SK-N-SH (cell line): Measurements from ENCODE around the gene SEPTIN7. TPM values are rescaled to one million over a fixed set of nuclear protein-coding genes. Genes with fewer than 3 reads are reported as not detected.

ENCODE experiments used
- CTCF ChIA-PET: fragments of 300-600, 350-600 bp; formaldehyde crosslinking; extraction: SDS; loops from one replicate; lab custom pipeline; 2021; lab: Yijun Ruan, JAX
- POLR2A ChIA-PET: fragments of 350-600 bp; sonication (Branson Sonifier 250); formaldehyde crosslinking; extraction: SDS; loops from one replicate; lab custom pipeline; 2020; ENCODE audit warnings: antibody characterized with exemption, inconsistent platforms; lab: Yijun Ruan, JAX
- DNase-seq: peaks from one replicate; pipeline ENCODE4 v3.0.0; 2012
- H2AFZ ChIP-seq: fragments of 200-600 bp; sonication (generic); 2 replicates; pipeline ENCODE4 v1.8.1; 2016; ENCODE audit warnings: antibody characterized with exemption, mild to moderate bottlenecking, low read depth
- H3F3A ChIP-seq: fragments of 200-600 bp; sonication (generic); replicated peaks from 2 replicates; pipeline ENCODE3; 2016; ENCODE audit warnings: antibody characterized with exemption, mild to moderate bottlenecking; ENCODE audit not compliant: insufficient read depth
- H3K27ac ChIP-seq, 2 experiments: fragments of 200-500 bp in 1 of 2; fragments of 200-600 bp in 1 of 2; sonication (Bioruptor generic) in 1 of 2; sonication (generic), shearing (Covaris generic) in 1 of 2; 2 replicates each; pipeline versions ENCODE4 v1.5.1 to v1.6.1; 2014 to 2016; ENCODE audit warnings: low read depth in 2 of 2, inconsistent platforms in 1 of 2, low read length in 1 of 2, mild to moderate bottlenecking in 1 of 2, mixed read lengths in 1 of 2
- H3K27me3 ChIP-seq: fragments of 200-600 bp; sonication (generic), shearing (Covaris generic); 2 replicates; pipeline ENCODE4 v1.6.1; 2016; ENCODE audit warnings: mixed run types; ENCODE audit not compliant: insufficient read depth
- H3K36me3 ChIP-seq, 2 experiments: fragments of 200-500 bp in 1 of 2; fragments of 200-600 bp in 1 of 2; sonication (Bioruptor generic) in 1 of 2; sonication (generic) in 1 of 2; replicated peaks in 1 of 2; 2 replicates each; pipeline versions ENCODE3 to v1.5.1; 2014 to 2016; ENCODE audit warnings: low read length in 1 of 2, mild to moderate bottlenecking in 1 of 2; ENCODE audit not compliant: insufficient read depth in 2 of 2, control insufficient read depth in 1 of 2
- H3K4me1 ChIP-seq, 2 experiments: fragments of 200-500 bp in 1 of 2; fragments of 200-600 bp in 1 of 2; sonication (Bioruptor generic) in 1 of 2; sonication (generic), shearing (Covaris generic) in 1 of 2; 2 replicates each; pipeline versions ENCODE4 v1.5.1 to v1.6.1; 2014 to 2016; ENCODE audit warnings: low read depth in 1 of 2, low read length in 1 of 2, mixed run types in 1 of 2; ENCODE audit not compliant: insufficient read depth in 2 of 2, control insufficient read depth in 1 of 2
- H3K4me2 ChIP-seq: fragments of 200-600 bp; sonication (generic), shearing (Covaris generic); 2 replicates; pipeline ENCODE4 v1.6.1; 2017; ENCODE audit warnings: mixed run types
- H3K4me3 ChIP-seq, 2 experiments: fragments of 200-500 bp in 1 of 2; fragments of 200-600 bp in 1 of 2; sonication (Bioruptor generic) in 1 of 2; sonication (generic), shearing (Covaris generic) in 1 of 2; 2 replicates each; pipeline versions ENCODE4 v1.5.1 to v1.8.1; 2014 to 2016; ENCODE audit warnings: low read depth in 2 of 2, inconsistent platforms in 1 of 2, low read length in 1 of 2, mild to moderate bottlenecking in 1 of 2, mixed read lengths in 1 of 2, moderate library complexity in 1 of 2
- H3K79me2 ChIP-seq: fragments of 200-600 bp; sonication (generic); 2 replicates; pipeline ENCODE4 v1.8.1; 2017; ENCODE audit warnings: mild to moderate bottlenecking; ENCODE audit not compliant: insufficient read depth
- H3K9ac ChIP-seq: fragments of 200-600 bp; sonication (generic); 2 replicates; pipeline ENCODE4 v1.6.1; 2017; ENCODE audit warnings: mixed run types
- H3K9me2 ChIP-seq: fragments of 200-600 bp; sonication (generic); 2 replicates; pipeline ENCODE4 v1.6.1; 2017; ENCODE audit warnings: mixed run types
- H3K9me3 ChIP-seq: fragments of 200-600 bp; sonication (generic); 2 replicates; pipeline ENCODE4 v1.6.1; 2017; ENCODE audit warnings: mixed run types, mild to moderate bottlenecking, moderate library complexity
- H4K20me1 ChIP-seq: fragments of 200-600 bp; sonication (generic); 2 replicates; pipeline ENCODE4 v1.6.1; 2017; ENCODE audit warnings: mild to moderate bottlenecking, mixed run types; ENCODE audit not compliant: insufficient read depth
- CTCF ChIP-seq: fragments of 200-600 bp; sonication (generic); IDR thresholded peaks from 2 replicates; pipeline ENCODE4 v1.6.1; 2017; ENCODE audit warnings: antibody characterized with exemption, mild to moderate bottlenecking, moderate library complexity
- FOXJ3 ChIP-seq: sonication (generic); formaldehyde crosslinking; IDR thresholded peaks from 2 replicates; pipeline ENCODE4 v1.5.1; 2020; ENCODE audit warnings: mild to moderate bottlenecking, missing genetic modification reagents
- FOXM1 ChIP-seq: IDR thresholded peaks from 2 replicates; pipeline ENCODE4 v1.4.0; 2012; ENCODE audit warnings: low read depth, mild to moderate bottlenecking
- GABPA ChIP-seq: IDR thresholded peaks from 2 replicates; pipeline ENCODE4 v1.4.0; 2012; ENCODE audit warnings: low read depth, mild to moderate bottlenecking
- GATA2 ChIP-seq: sonication (generic); formaldehyde crosslinking; IDR thresholded peaks from 2 replicates; pipeline ENCODE4 v1.5.0; 2020; ENCODE audit warnings: mild to moderate bottlenecking, missing genetic modification reagents
- JUND ChIP-seq: IDR thresholded peaks from 2 replicates; pipeline ENCODE4 v1.4.0; 2012
- MAX ChIP-seq: IDR thresholded peaks from 2 replicates; pipeline ENCODE4 v1.4.0; 2012; ENCODE audit warnings: low read depth
- MEF2A ChIP-seq: IDR thresholded peaks from 2 replicates; pipeline ENCODE4 v1.4.0; 2012; ENCODE audit warnings: low read depth, borderline replicate concordance
- NRF1 ChIP-seq: IDR thresholded peaks from 2 replicates; pipeline ENCODE4 v1.6.1; 2012; ENCODE audit warnings: low read depth, mild to moderate bottlenecking, low read length
- PBX3 ChIP-seq: IDR thresholded peaks from 2 replicates; pipeline ENCODE4; 2012
- RAD21 ChIP-seq: IDR thresholded peaks from 2 replicates; pipeline ENCODE4 v1.6.1; 2012; ENCODE audit warnings: mild to moderate bottlenecking, low read length
- REST ChIP-seq: IDR thresholded peaks from 2 replicates; pipeline ENCODE4 v1.6.1; 2012; ENCODE audit warnings: mild to moderate bottlenecking, low read depth, low read length, moderate library complexity
- RFX5 ChIP-seq: IDR thresholded peaks from 2 replicates; pipeline ENCODE4 v1.6.1; 2012; ENCODE audit warnings: mild to moderate bottlenecking, improper control_type of control experiment, low read length
- RXRA ChIP-seq: IDR thresholded peaks from 2 replicates; pipeline ENCODE4 v1.4.0; 2012; ENCODE audit warnings: low read depth, mild to moderate bottlenecking, borderline replicate concordance
- SMC3 ChIP-seq: IDR thresholded peaks from 2 replicates; pipeline ENCODE4 v1.6.1; 2012; ENCODE audit warnings: low read depth, low read length, improper control_type of control experiment
- YY1 ChIP-seq: IDR thresholded peaks from 2 replicates; pipeline ENCODE4 v1.4.0; 2012; ENCODE audit warnings: low read depth, mild to moderate bottlenecking
- ZBTB33 ChIP-seq: IDR thresholded peaks from 2 replicates; pipeline ENCODE4 v1.4.0; 2012; ENCODE audit warnings: low read depth, borderline replicate concordance
- WGBS: methylation state at CpG from one replicate; pipeline ENCODE4 v1.1.6; 2017; ENCODE audit warnings: low lambda C conversion rate; 5-methylcytosine and 5-hydroxymethylcytosine counted together
- polyA plus RNA-seq, 3 experiments: library from polyadenylated mRNA; depleted of rRNA; stranded (reverse); fragments of >200 nt; gene quantifications; 2 replicates each; pipeline ENCODE4 v1.2.3, GENCODE V29; 2012

Gene SEPTIN7
- polyA plus RNA-seq, 1 of the 3 experiments (the other 2 are of a cell fraction), result 119 TPM

- peaks cover 88% of the 10 kb centered on the region for H3K79me2 ChIP-seq
- CTCF ChIA-PET, result interaction anchor here (0.6 to 9.5 kb wide), 6 partner anchors 10 to 181 kb away, joined by 3 to 176 read pairs (median 4); no protein-coding TSS in a partner anchor
Measured at GRCh38 chr7:35804231-35804970, 3.5 kb downstream of the SEPTIN7 start.

More at GRCh38 chr7:35804231-35804970, 3.5 kb downstream of the SEPTIN7 start:
- peaks cover 0 to 2% of the 10 kb centered on the region in 2 experiments for H3K36me3 ChIP-seq
- no peak overlapping the region; a peak in 1 of 4 replicates for H3K4me3 ChIP-seq
- peaks cover 15 to 23% of the 10 kb centered on the region in 2 experiments; a peak in 3 of 4 replicates for H3K4me1 ChIP-seq
- H3K27me3 ChIP-seq, result no peaks in the 10 kb centered on the region
- no peak overlapping the region for H2AFZ ChIP-seq
- 97% methylated on average over 10 of the region's 10 CpGs for WGBS
- no peak overlapping the region; a peak in 1 of 4 replicates for H3K27ac ChIP-seq
- no peak for TF ChIP-seq RAD21
- TF ChIP-seq YY1, result no peak
- TF ChIP-seq JUND, result no peak
- no peak for TF ChIP-seq RFX5
- TF ChIP-seq PBX3, result no peak
- no peak for TF ChIP-seq FOXM1
- no peak for TF ChIP-seq RXRA
- no peak for TF ChIP-seq FOXJ3 (CRISPR knock-in tag)
- TF ChIP-seq MAX, result no peak
- TF ChIP-seq NRF1, result no peak
- no peak for TF ChIP-seq CTCF
- TF ChIP-seq SMC3, result no peak
- TF ChIP-seq REST, result no peak
- TF ChIP-seq MEF2A, result no peak
- TF ChIP-seq ZBTB33, result no peak
- no peak for TF ChIP-seq GABPA
- no peak for TF ChIP-seq GATA2
- H3F3A ChIP-seq, result peaks cover 22% of the 10 kb centered on the region
- DNase-seq, result no peak
- no peaks in the 10 kb centered on the region for H3K9me2 ChIP-seq
- no peaks in the 10 kb centered on the region for H3K9me3 ChIP-seq
- H4K20me1 ChIP-seq, result peaks cover 74% of the 10 kb centered on the region
- H3K9ac ChIP-seq, result no peak overlapping the region
- POLR2A ChIA-PET, result interaction anchor here (0.8 kb wide), 1 partner anchor 100 kb away, joined by 3 read pairs; no protein-coding TSS in a partner anchor
- peak overlapping the region; percentile 77; the same call in 1 of the 2 replicates for H3K4me2 ChIP-seq
